Measurements from ENCODE around the gene OPA1.

DNA sequence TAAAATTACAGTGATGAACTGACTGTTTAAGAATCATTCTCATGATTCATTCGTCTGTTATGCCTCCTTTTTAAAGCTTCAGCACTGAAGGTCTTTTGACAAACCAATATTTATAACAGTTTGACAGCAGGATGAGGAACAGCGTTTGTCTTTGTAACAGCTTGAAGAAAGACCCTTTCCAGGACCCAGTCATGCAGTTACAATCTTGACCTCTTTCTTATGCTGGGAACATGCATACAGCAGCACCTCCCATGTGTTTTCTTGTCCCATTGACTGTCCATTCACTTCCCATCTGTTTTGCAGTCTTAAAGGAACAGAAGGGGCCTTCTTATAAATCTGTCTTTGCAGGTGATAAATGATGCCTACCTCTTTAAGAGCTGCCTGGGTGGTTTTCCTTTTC lies 87.2 kb downstream of the OPA1 start:
- TF ChIP-seq, protein P1, sequence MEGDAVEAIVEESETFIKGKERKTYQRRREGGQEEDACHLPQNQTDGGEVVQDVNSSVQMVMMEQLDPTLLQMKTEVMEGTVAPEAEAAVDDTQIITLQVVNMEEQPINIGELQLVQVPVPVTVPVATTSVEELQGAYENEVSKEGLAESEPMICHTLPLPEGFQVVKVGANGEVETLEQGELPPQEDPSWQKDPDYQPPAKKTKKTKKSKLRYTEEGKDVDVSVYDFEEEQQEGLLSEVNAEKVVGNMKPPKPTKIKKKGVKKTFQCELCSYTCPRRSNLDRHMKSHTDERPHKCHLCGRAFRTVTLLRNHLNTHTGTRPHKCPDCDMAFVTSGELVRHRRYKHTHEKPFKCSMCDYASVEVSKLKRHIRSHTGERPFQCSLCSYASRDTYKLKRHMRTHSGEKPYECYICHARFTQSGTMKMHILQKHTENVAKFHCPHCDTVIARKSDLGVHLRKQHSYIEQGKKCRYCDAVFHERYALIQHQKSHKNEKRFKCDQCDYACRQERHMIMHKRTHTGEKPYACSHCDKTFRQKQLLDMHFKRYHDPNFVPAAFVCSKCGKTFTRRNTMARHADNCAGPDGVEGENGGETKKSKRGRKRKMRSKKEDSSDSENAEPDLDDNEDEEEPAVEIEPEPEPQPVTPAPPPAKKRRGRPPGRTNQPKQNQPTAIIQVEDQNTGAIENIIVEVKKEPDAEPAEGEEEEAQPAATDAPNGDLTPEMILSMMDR (IDR thresholded peaks at IDR 0.05): no peak
- TF ChIP-seq POLR2AphosphoS5 (IDR thresholded peaks at IDR 0.05): no peak

Data from suprapubic skin (tissue), 3 donors.